GM12878 (cell line): ENCODE results near the gene NFIX. TPM values are rescaled to one million over a fixed set of nuclear protein-coding genes. Genes with fewer than 3 reads are reported as not detected.

Experiments
- ATAC-seq: fragments of 200-7000 bp; cut with Tn5 transposase; 3 replicates; pipeline ENCODE4 v1.9.1; 2020; ENCODE audit warnings: mild to moderate bottlenecking, moderate library complexity
- BruUV-seq: library from RNA; stranded (reverse); fragments of 400-500 nt; replicated peaks from 2 replicates; lab custom pipeline; 2021; lab: Mats Ljungman, UMichigan
- CTCF ChIA-PET: fragments of 300-600 bp; sonication (Branson Sonifier 250); formaldehyde crosslinking; extraction: SDS; loops from one replicate; lab custom pipeline; 2021; ENCODE audit warnings: inconsistent platforms; lab: Yijun Ruan, JAX
- POLR2A ChIA-PET: fragments of 350-600 bp; formaldehyde crosslinking; extraction: SDS; loops from one replicate; lab custom pipeline; 2021; ENCODE audit warnings: inconsistent platforms; lab: Charles Lee
- RAD21 ChIA-PET: fragments of 300-600 bp; sonication (Branson Sonifier 250); formaldehyde crosslinking; loops from one replicate; lab custom pipeline; 2023; ENCODE audit warnings: antibody characterized with exemption; ENCODE audit not compliant: unreplicated experiment; lab: Charles Lee
- SMC1A ChIA-PET: fragments of 300-600 bp; sonication (Branson Sonifier 250); formaldehyde crosslinking; loops from one replicate; lab custom pipeline; 2023; ENCODE audit not compliant: unreplicated experiment, uncharacterized antibody; lab: Charles Lee
- DNase-seq: peaks from one replicate; pipeline ENCODE4 v3.0.0-alpha.2; 2011; ENCODE audit warnings: low read depth, low spot score
- FAIRE-seq: peaks from 3 replicates; lab custom pipeline; 2011; peaks lifted over from hg19 to GRCh38; lab: Jason Lieb, UNC
- H2AFZ ChIP-seq: 2 replicates; pipeline ENCODE4 v1.6.0; 2011; ENCODE audit warnings: low read depth, low read length, control low read depth; ENCODE audit not compliant: control insufficient read depth
- H3K27ac ChIP-seq: 2 replicates; pipeline ENCODE4 v1.5.1; 2011; ENCODE audit warnings: control low read depth; ENCODE audit not compliant: control insufficient read depth, insufficient read depth
- H3K27me3 ChIP-seq, 2 experiments: replicated peaks in 1 of 2; 2 replicates each; pipeline versions ENCODE4 v1.6.0 to v1.6.1; 2011; ENCODE audit warnings: low read length in 1 of 2; ENCODE audit not compliant: control insufficient read depth in 2 of 2, insufficient read depth in 2 of 2
- H3K36me3 ChIP-seq, 2 experiments: 2 replicates each; pipeline ENCODE4 v1.5.1; 2011; ENCODE audit warnings: low read length in 1 of 2; ENCODE audit not compliant: control insufficient read depth in 2 of 2, insufficient read depth in 2 of 2
- H3K4me1 ChIP-seq: 2 replicates; pipeline ENCODE4 v1.6.1; 2011; ENCODE audit warnings: mild to moderate bottlenecking, low read length, moderate library complexity, mixed read lengths; ENCODE audit not compliant: control insufficient read depth, insufficient read depth
- H3K4me2 ChIP-seq: 2 replicates; pipeline ENCODE4 v1.6.0; 2011; ENCODE audit warnings: control low read depth; ENCODE audit not compliant: control insufficient read depth, insufficient read depth
- H3K4me3 ChIP-seq: fragments of 200-600 bp; sonication (generic); 2 replicates; pipeline ENCODE4 v1.5.1; 2016
- H3K79me2 ChIP-seq: 2 replicates; pipeline ENCODE4 v1.6.0; 2011; ENCODE audit warnings: low read length; ENCODE audit not compliant: control insufficient read depth, insufficient read depth
- H3K9ac ChIP-seq: 2 replicates; pipeline ENCODE4 v1.8.0; 2011; ENCODE audit warnings: low read length, control low read depth, mixed read lengths; ENCODE audit not compliant: control insufficient read depth, insufficient read depth
- H3K9me3 ChIP-seq: replicated peaks from 3 replicates; pipeline ENCODE4 v1.5.1; 2011; ENCODE audit warnings: mild to moderate bottlenecking, low read length; ENCODE audit not compliant: control insufficient read depth, insufficient read depth
- H4K20me1 ChIP-seq: 2 replicates; pipeline ENCODE4 v1.6.0; 2011; ENCODE audit not compliant: control insufficient read depth, insufficient read depth
- BCL3 ChIP-seq: IDR thresholded peaks from 2 replicates; pipeline ENCODE4 v1.6.1; 2011; ENCODE audit warnings: borderline replicate concordance, low read depth, mild to moderate bottlenecking, moderate library complexity, low read length; ENCODE audit not compliant: insufficient read depth, poor library complexity, severe bottlenecking
- BHLHE40 ChIP-seq, 2 experiments: fragments of 450-650 bp in 1 of 2; IDR thresholded peaks; 2 replicates each; pipeline ENCODE4 v1.6.1; 2011 to 2017; ENCODE audit warnings: low read depth in 2 of 2, borderline replicate concordance in 1 of 2, improper control_type of control experiment in 1 of 2, low read length in 1 of 2, mild to moderate bottlenecking in 1 of 2
- CREB1 ChIP-seq: IDR thresholded peaks from 2 replicates; pipeline ENCODE4 v1.6.1; 2012; ENCODE audit warnings: low read depth, mild to moderate bottlenecking, inconsistent platforms
- HDGF ChIP-seq: fragments of 450-650 bp; IDR thresholded peaks from 2 replicates; pipeline ENCODE4 v1.6.1; 2016; ENCODE audit warnings: antibody characterized with exemption
- NFYA ChIP-seq: IDR thresholded peaks from 2 replicates; pipeline ENCODE4 v1.6.1; 2011; ENCODE audit warnings: low read depth, mild to moderate bottlenecking, low read length, improper control_type of control experiment, borderline replicate concordance
- SMAD5 ChIP-seq: IDR thresholded peaks from 2 replicates; pipeline ENCODE4 v1.6.1; 2016; ENCODE audit warnings: antibody characterized with exemption, low read depth
- STAT1 ChIP-seq: fragments of 450-650 bp; conservative IDR thresholded peaks from 2 replicates; pipeline ENCODE4 v1.6.1; 2014; ENCODE audit warnings: antibody characterized with exemption, mild to moderate bottlenecking
- SUPT20H ChIP-seq: IDR thresholded peaks from 2 replicates; pipeline ENCODE4 v1.6.1; 2011; ENCODE audit warnings: low read depth, mild to moderate bottlenecking, low read length, moderate library complexity, borderline replicate concordance; ENCODE audit not compliant: control insufficient read depth
- WGBS: methylation state at CpG from one replicate; pipeline ENCODE4 v1.1.6; 2016; ENCODE audit warnings: low lambda C conversion rate; ENCODE audit not compliant: insufficient replicate concordance, insufficient coverage; ENCODE audit errors: missing lambda C conversion rate; 5-methylcytosine and 5-hydroxymethylcytosine counted together
- in situ Hi-C: fragments of 300-500 bp; cut with MboI; formaldehyde crosslinking; loops from 9 replicates; pipeline ENCODE4 v1.14.3; 2018; ENCODE audit warnings: mixed read lengths
- intact Hi-C: fragments of 100-400 bp; cut with micrococcal nuclease; formaldehyde crosslinking; loops from one replicate; pipeline ENCODE4 v1.14.2; 2022; ENCODE audit not compliant: unreplicated experiment
- polyA plus RNA-seq, 11 experiments: library from polyadenylated mRNA; depleted of rRNA in 4 of 11; unstranded in 6 of 11; stranded (reverse) in 5 of 11; fragments of >200 nt; fragmentation: Nextera tagmentation in 4 of 11; fragmentation: Illumina TruSeq in 1 of 11; extraction: Ambion mirVana in 4 of 11; extraction: Trizol in 1 of 11; gene quantifications; 1 replicate in 1 of 11; 2 replicates in 10 of 11; pipeline versions ENCODE4 v1.2.1 to v1.2.3, GENCODE V29; 2011 to 2016; ENCODE audit warnings: inconsistent platforms in 2 of 11, missing spikeins in 2 of 11, low read depth in 1 of 11
- total RNA-seq, 4 experiments: library from RNA; depleted of rRNA in 3 of 4; stranded (reverse); fragments of >200 nt in 3 of 4; fragmentation: Illumina TruSeq in 1 of 4; extraction: Trizol in 1 of 4; gene quantifications; 2 replicates each; pipeline versions ENCODE4 v1.2.1 to v1.2.3, GENCODE V29; 2013 to 2021
- TF ChIP-seq, protein P1 (sequence below): fragments of 150-350 bp; IDR thresholded peaks from 2 replicates; pipeline ENCODE4 v1.6.1; 2016; ENCODE audit warnings: low read depth, low read length
- TF ChIP-seq, protein P2 (sequence below): IDR thresholded peaks from 2 replicates; pipeline ENCODE4 v1.6.1; 2012; ENCODE audit warnings: improper control_type of control experiment, low read depth, low read length; ENCODE audit not compliant: insufficient replicate concordance

The NFIX gene
- total and polyA plus RNA-seq, 10 of the 15 experiments (the other 5 are each of a cell fraction or from before 2014, with no cell fraction given): 0.02 to 2.2 (median 0.28) TPM

GRCh38 chr19:12983542-12984142, 11.6 kb upstream of the NFIX start (continued):
- TF ChIP-seq BHLHE40 (IDR thresholded peaks at IDR 0.05; ENCODE audit: borderline replicate concordance in 1 of 2, low read depth in 2 of 2, low read length in 1 of 2) (peak; percentile 78 to 94; a peak in 3 of 4 replicates), CREB1 (peak; percentile 53; the same call in 1 of the 2 replicates), NFYA (no peak)
- TF ChIP-seq, all 136 proteins: peak for 18

GRCh38 chr19:12984143-12984627, 11.1 kb upstream of the NFIX start:
- Histone ChIP-seq H4K20me1 (no peaks in the 10 kb centered on the region), H3K9ac (no peak overlapping the region), H3K4me3 (no peak overlapping the region), H3K9me3 (no peaks in the 10 kb centered on the region), H3K36me3 (no peaks in the 10 kb centered on the region), H3K79me2 (no peaks in the 10 kb centered on the region), H2AFZ (no peak overlapping the region), H3K4me2 (no peak overlapping the region), H3K4me1 (no peaks in the 10 kb centered on the region; the same call in 1 of the 2 replicates), H3K27me3 (peaks cover 0 to 3% of the 10 kb centered on the region in 2 experiments; a peak in 1 of 4 replicates), H3K27ac (no peak overlapping the region)
- in situ Hi-C loops (no loop called here), intact Hi-C loops (no loop called here)
- RAD21 ChIA-PET: interaction anchor here (2.6 kb wide), 1 partner anchor 76 kb away, joined by 19 read pairs; no protein-coding TSS in a partner anchor
- no peak for ATAC-seq
- 2% methylated on average over 3 of the region's 3 CpGs for WGBS
- SMC1A ChIA-PET: interaction anchor here (2.7 kb wide), 1 partner anchor 77 kb away, joined by 12 read pairs; no protein-coding TSS in a partner anchor
- no TSS peak for BruUV-seq
- peak; percentile 18 for FAIRE-seq
- POLR2A ChIA-PET: no interaction called here
- CTCF ChIA-PET: interaction anchor here (0.7 to 13.5 kb wide), 8 partner anchors 19 to 110 kb away, joined by 3 to 247 read pairs (median 10); no protein-coding TSS in a partner anchor
- no peak for DNase-seq
- no peak for TF ChIP-seq SUPT20H
- TF ChIP-seq BCL3: no peak
- TF ChIP-seq, protein P1, sequence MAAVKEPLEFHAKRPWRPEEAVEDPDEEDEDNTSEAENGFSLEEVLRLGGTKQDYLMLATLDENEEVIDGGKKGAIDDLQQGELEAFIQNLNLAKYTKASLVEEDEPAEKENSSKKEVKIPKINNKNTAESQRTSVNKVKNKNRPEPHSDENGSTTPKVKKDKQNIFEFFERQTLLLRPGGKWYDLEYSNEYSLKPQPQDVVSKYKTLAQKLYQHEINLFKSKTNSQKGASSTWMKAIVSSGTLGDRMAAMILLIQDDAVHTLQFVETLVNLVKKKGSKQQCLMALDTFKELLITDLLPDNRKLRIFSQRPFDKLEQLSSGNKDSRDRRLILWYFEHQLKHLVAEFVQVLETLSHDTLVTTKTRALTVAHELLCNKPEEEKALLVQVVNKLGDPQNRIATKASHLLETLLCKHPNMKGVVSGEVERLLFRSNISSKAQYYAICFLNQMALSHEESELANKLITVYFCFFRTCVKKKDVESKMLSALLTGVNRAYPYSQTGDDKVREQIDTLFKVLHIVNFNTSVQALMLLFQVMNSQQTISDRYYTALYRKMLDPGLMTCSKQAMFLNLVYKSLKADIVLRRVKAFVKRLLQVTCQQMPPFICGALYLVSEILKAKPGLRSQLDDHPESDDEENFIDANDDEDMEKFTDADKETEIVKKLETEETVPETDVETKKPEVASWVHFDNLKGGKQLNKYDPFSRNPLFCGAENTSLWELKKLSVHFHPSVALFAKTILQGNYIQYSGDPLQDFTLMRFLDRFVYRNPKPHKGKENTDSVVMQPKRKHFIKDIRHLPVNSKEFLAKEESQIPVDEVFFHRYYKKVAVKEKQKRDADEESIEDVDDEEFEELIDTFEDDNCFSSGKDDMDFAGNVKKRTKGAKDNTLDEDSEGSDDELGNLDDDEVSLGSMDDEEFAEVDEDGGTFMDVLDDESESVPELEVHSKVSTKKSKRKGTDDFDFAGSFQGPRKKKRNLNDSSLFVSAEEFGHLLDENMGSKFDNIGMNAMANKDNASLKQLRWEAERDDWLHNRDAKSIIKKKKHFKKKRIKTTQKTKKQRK: no peak
- TF ChIP-seq, protein P2, sequence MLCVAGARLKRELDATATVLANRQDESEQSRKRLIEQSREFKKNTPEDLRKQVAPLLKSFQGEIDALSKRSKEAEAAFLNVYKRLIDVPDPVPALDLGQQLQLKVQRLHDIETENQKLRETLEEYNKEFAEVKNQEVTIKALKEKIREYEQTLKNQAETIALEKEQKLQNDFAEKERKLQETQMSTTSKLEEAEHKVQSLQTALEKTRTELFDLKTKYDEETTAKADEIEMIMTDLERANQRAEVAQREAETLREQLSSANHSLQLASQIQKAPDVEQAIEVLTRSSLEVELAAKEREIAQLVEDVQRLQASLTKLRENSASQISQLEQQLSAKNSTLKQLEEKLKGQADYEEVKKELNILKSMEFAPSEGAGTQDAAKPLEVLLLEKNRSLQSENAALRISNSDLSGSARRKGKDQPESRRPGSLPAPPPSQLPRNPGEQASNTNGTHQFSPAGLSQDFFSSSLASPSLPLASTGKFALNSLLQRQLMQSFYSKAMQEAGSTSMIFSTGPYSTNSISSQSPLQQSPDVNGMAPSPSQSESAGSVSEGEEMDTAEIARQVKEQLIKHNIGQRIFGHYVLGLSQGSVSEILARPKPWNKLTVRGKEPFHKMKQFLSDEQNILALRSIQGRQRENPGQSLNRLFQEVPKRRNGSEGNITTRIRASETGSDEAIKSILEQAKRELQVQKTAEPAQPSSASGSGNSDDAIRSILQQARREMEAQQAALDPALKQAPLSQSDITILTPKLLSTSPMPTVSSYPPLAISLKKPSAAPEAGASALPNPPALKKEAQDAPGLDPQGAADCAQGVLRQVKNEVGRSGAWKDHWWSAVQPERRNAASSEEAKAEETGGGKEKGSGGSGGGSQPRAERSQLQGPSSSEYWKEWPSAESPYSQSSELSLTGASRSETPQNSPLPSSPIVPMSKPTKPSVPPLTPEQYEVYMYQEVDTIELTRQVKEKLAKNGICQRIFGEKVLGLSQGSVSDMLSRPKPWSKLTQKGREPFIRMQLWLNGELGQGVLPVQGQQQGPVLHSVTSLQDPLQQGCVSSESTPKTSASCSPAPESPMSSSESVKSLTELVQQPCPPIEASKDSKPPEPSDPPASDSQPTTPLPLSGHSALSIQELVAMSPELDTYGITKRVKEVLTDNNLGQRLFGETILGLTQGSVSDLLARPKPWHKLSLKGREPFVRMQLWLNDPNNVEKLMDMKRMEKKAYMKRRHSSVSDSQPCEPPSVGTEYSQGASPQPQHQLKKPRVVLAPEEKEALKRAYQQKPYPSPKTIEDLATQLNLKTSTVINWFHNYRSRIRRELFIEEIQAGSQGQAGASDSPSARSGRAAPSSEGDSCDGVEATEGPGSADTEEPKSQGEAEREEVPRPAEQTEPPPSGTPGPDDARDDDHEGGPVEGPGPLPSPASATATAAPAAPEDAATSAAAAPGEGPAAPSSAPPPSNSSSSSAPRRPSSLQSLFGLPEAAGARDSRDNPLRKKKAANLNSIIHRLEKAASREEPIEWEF: no peak
- no peak for TF ChIP-seq STAT1
- TF ChIP-seq HDGF: peak; percentile 41; the same call in 1 of the 2 replicates
- TF ChIP-seq SMAD5: no peak
